ENCODE results near the gene RPS6KA2.

GRCh38 chr6:166541366-166541765 lies 85.7 kb downstream of the RPS6KA2 start:
- TF ChIP-seq POLR2A (IDR thresholded peaks at IDR 0.05) (no peak), CTCF (IDR thresholded peaks at IDR 0.05) (no peak)
